ENCODE results near the gene KIAA0513.
"Not testable (repeated sequence)": the region's sequence is repeated elsewhere in the genome, so short reads cannot be mapped to it uniquely, and the experiment has no call there.

KIAA0513 gene

DNA sequence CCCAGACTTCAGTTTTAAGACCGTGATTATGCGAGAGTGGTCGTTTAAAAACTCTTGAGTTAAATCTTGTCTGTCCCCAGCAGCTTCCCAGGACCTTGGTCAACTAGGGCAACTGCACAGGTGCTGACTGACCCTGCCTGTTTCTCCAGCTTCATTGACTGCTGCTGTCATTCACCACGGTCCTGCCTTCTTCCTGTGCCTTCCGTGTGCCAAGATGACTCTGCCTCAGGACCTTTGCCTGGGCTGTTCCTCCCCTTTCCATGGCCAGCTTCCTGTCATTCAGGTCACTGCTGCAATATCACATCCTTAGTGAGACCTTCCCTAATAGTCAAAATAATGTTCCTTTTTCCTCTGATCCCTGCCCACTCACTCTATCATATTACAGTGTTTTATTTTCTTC is 3.9 kb downstream of the KIAA0513 start:
- DNase-seq = no peak

DNA sequence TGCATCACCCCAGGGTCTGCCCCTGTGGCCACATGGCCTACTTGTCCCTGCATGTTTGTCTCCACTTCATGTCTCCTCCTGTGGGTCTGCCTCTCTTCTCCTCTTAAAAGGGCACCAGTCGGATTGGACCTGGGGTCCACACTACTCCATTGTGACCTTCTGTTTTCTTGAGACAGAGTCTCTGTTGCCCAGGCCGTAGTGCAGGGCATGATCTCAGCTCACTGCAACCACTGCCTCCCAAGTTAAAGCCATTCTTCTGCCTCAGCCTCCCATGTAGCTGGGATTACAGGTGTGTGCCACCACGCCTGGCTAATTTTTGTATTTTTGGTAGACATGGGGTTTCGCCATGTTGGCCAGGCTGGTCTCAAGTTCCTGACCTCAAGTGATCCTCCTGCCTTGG is 4.6 kb downstream of the KIAA0513 start:
- not testable (repeated sequence) for DNase-seq

DNA sequence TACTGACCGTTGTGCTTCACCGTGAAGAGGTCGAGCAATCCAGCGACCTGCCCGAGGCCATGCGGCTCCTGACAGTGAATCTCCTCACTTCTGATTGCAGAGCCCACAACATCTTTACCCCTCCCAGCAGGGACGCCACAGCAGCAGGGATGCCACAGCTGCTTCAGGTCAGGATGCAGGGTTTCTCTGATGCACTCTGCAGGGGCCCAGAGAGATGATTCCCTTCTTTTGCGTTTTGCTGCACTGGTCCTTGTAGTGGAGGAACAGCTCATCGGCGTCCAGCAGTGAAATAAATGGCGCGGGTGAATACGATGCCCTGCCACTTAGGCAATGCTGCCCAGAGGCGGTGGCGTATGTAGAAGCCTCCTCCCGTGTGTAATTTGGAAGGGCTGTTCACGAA is 5.6 kb downstream of the KIAA0513 start:
- no peak for DNase-seq

DNA sequence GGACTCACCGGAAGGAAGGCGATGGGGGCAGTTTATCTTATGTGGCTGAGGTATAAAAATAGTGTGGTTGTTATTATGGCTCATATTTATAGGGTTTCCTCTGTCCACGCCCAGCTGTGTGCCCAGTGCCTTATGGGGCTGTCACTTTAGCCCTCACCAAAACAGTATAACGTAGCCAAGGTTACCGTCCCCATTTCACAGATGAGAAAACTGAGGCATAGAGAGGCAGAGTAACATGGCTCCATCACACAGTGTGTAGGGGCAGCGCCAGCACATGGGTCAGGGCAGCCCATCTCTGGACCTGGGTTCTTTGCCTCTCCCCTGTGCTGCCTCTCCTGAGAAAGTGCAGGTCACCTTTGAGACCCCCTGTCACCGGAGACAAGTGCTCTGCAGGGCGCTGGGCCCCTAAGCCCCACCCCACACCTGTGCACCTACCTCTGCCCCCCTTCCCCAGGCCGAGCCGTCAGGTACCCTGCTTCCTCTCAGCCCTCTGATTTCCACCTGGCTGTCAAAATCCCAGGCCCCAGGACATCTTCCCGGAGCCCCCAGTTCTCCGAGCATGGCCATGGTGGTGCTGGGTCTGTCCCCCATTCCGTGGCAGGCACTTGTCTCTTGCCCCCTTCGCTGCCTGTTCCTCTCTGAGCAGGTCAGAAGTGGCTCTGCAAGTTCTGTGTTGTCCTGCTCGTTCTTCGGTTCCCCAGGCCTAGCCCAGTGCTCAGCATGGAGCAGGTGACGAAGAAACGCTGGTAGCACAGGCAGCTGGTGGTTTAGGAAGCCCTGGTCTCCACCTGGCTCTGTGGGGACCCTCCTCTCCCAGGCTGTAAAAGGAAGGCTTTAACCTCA is 7.2 kb downstream of the KIAA0513 start:
- no peak for DNase-seq

DNA sequence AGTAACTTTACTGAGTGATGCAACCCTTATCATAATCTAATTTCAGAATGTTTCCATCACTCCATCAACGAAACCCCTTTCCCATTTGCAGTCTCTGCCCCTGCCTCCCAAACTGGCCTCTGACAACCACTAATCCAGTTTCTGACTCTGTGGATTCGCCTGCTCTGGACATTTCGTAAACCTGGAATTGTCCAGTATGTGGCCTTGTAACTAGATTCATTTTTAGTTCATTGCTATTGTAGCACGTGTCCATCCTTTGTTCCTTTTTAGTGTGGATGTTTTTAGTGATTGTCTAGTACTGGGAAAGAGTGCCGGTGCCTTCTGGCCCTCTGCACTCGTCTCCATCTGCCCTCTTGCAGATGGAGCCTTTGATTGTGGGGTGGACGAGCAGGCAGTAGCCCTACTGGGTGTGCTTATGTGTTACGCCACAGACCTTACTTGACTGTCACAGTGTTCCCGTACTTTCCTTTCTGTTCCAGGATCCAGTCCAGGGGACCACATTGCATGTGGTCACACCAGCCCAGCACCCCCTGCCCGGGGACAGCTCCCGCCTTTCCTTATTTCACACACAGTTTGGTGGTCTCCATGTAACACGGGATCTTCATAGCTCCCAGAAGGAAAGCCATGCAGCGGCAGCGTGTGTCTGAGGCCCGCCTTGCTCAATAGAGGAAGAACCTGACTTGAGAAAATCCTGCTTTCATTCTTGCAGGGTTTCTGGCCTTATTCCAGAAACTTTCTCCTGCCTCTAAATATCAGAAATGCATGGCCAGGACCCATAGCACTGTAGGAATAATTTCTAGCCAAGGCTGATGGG is 8.8 kb downstream of the KIAA0513 start:
- no peak for DNase-seq

DNA sequence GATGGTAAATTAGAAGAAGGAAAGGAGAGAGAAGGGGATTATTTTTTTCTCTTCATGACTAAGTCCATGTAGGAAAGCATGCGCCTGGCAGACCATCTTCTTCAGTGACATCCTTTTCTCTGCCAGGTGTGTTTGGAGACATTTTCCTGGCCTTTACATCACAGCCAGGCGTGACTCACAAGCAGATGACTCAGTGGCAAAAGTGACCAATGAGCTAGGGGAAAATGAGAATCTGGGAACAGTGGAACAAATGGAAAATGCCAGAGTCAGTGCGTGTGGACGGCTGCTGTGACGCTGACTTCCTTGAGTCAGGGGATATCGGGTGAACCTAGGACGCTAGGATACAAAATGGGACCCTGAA is 9.4 kb downstream of the KIAA0513 start:
- no peak for DNase-seq

DNA sequence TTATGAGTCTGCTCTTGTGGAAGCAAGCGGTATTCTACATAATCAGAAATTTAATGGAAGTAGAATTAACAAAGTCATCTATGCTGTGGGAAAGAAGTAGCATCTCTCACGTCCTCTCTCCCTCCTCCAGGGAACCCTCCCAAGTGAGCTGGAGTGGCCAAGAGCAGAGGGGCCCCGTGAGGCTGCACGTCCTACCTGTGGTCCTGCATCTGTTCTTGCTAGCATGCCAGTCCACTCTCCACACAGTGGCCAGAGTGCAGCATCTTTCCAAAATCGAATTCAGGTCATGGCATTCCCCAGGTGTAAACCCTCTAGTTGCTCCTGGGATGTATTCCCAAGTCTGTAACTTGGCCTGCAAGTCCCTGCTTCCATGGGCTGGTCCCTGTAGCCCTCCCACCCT is 10.1 kb downstream of the KIAA0513 start:
- DNase-seq = no peak

DNA sequence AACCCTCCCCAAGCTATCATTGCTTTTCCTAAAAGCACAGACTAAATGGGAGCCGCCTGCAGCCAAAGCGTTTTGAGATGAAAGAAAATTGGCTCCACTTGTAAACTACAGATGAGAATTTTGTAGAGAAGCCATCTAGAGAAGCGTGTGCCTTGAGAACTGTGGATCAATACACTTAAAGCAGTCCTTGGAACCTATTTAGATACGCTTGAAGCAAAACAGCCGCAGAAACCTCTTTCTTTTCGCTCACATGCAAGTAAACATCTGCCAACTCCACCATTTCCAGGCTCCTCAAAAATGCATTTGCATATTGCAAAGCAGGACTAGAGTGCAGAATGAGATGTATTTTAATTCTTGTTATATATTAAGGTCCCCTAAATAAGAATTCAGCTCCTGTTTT is 13.1 kb downstream of the KIAA0513 start:
- DNase-seq = no peak

DNA sequence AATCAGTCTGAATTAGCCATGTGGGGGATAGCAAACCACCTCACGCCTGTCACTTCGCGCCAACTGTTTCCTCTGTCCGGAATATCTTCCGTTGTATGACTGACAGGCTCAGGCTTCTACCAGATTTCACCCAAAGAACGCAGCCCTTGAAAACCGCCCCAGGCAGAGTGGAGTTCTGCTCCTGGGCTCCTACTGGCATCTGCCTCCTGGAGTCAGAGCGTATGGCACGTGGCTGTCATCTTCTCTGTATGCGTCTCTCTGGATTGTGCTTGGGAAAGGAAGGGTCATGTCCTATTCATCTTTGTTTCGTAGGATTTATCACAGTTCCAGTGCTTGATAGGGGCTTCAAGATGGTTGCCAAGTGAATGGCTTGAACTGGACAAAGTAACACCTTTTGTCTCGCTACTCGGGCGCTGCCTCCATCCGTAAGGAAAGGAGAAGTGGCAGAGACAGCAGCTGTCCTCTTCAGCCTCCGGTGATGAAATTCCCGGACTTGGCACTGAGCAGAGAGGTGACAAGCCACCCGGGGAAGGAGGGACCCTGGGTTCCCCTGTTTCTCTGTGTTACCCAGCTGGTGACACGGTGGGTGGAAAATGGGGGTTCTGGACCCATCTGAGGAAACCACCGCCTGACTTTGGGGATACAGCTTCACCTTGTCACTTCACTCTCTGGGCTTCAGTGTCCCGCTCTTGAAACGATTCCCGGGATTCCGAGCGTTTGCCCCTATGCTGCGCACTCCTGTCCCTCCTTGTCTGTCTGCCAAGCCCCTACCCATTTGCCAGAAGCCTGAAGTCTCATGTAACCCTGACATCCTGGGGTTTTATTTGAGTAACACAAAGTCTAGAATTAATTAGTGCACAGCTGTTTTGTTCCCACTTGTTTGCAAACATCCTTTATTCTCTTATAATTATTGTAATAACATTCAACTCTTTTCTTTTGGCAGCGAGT is 13.9 kb downstream of the KIAA0513 start:
- no peak for DNase-seq

DNA sequence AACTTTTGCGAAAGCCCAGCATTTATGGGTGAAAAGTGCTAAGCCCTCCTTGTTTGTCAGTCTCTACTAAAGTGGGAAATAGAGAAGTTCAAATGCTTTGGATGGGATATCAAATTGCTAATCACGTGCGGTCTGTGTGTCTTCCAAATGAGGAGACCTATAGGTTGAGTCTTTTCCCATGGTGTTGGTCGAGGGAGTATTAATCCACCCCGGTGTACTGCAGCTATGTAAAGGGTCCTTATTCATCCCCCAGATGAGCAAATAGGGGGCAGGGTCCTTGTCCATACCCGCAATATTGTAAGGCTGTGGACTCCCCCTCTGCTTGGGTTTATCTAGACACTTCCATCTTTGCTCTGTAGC is 14.6 kb downstream of the KIAA0513 start:
- no peak for DNase-seq

DNA sequence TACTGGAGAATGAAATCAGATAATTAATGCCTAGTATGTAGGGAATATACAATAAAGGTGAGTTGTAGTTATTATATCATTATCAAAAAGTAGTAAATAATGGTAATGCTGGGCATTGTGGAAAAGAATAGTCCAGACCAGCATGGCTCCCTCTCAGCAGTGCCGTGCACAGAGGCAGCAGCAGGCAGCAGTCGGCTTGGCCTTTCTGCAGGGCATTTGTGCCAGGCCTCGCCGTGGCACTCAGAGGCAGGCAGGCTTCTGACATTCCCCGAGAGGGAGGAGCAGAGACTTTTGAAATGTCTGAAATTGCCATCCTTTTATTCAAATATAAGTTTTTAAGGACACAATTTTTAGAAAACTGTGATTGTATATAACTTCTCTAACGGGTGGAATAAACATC is 15.0 kb downstream of the KIAA0513 start:
- DNase-seq = no peak

DNA sequence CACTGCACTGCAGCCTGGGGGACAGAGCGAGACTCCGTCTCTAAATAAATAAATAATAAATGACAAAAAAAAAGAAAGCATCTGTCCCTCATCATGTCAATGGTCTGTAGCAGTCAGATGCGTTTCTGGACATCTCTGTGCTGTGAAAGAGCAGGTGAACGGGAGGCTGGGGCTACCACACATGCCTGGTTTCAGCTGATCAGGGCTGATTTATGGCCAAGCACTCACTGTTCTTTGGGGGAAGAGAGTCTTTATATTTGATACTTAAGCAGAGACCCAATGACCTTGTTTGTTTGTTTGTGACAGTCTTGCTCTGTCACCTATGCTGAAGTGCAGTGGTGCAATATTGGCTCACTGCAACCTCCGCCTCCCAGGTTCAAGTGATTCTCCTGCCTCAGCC is 17.5 kb downstream of the KIAA0513 start:
- DNase-seq = no peak

DNA sequence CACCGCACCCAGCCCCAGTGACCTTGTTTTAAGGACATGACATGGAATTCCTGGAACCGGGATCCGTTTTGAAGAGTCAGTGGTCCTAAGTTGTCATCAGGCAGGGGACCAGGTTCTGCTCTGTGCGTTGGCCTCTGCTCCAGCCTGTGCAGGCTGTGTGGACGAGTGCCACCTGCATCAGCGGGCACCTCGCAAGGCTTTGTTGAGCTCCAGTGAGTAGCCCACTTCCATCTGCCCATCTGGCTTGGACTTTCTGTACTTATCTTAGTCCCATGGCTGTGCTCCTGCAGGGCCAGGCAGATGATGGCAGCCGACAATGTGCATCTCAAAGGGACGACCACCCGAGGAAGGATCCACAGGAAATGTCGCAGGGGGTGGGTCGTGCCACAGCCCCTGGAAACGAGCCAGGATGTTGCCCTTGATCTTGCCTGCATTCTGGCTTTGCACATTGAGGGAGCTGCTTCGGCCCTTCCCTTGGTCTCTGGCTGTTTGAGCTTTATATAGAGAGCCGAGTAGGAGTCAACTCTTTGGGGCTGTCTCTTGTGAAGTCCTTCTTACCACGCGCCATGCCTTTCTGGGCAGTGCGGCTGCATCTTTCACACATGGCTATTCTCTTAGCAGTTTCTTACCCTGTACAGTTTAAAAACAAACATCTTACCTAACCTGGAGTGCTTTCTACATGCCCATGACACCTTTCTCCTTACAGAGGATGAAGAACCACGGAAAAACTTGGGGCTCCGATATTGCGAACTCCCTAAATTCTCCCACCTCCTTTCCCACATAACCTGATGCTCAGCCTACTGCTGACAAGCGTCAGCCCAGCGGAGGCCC is 18.3 kb downstream of the KIAA0513 start:
- no peak for DNase-seq

DNA sequence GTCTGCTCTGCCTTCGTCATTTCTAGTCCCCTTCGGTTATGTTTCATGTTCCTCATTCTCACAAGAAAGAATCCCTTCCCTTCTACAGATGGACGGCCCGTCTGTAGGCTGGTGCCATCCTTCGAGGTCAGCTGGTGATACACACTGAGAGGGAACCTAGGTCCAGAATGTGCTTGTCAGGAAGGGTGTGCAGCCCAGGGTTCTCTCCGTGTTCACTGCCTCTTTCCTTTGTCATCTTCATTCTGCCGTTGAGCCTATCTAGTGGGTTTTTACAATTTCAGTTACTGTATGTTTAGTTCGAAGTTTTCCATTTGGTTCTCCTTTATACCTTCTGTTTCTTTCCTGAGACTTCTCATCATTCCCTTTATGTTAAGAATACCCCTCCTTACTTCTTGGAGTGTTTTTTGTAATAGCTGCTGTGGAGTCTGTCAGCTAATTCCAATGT is 18.9 kb downstream of the KIAA0513 start:
- DNase-seq = no peak

DNA sequence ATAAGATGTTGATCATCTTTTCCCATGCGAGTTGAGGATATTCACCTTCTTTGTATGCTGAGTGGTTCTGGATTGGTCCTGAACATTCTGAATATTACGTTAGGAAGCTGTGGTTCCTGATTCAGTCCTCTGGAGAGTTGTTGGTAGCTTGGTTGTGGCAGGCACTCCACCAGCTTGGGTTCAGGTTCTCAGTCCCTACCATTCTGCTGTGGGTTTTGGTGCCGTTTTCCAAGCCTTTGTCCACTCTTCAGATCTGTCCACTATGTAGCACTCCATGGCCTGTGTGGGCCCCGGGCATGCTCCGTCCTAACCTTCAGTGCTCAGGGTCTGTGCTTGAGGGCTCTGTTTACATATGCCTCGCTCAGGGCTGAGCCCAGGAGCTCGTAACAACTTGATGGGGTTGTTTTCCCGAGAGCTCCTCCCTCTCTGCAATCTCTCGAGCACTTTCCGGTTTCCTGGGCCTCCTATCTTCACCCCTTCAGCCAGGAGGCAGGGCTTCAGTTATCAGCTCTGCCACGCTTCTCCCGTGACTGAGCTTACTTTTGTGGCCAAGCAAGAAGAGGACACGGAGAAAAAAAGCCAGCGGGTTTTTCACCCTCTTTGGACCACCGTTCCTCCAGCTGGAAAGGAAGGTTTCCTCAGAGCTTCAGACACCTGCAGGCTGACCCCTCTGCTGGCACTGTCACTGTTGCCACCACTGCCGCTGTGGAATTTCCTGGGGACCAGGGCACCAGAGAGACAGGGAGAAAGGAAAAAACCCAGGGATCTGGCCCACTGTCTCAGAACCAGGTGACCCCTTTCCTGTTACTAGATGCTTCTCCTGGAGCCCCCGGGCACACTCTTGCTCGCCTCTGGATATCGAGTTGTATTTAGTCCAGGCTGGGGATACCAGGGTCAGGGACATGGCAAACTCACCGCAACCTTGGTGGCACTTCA is 19.6 kb downstream of the KIAA0513 start:
- no peak for DNase-seq

DNA sequence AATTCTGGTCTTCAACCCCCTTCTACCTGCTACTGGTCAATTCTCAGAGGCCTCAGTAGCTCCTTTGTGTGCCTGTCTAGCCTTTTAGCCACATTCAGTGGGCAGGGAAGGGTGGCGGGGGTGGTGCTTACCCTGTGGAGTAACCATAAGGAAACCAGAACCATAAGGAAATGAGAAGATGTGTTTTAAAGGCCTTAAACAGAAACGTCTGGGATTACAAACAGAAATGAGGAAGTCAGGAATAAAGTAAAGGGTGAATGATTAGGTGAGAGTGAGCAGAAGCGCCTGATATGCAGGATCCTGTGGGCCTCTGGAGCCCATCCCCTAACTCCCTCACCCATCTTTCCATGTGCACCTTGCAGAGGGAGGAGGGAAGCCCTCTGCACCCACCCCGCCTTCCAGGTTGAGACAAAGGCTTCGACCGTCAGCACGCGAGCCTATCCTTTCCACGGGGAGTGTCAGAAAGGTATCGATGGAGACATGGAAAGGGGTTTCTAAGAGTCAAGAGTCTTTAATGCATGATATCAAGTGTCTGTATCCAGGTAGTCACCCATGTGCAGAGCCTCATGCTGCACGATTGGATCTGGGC is 20.4 kb downstream of the KIAA0513 start:
- no peak for DNase-seq

DNA sequence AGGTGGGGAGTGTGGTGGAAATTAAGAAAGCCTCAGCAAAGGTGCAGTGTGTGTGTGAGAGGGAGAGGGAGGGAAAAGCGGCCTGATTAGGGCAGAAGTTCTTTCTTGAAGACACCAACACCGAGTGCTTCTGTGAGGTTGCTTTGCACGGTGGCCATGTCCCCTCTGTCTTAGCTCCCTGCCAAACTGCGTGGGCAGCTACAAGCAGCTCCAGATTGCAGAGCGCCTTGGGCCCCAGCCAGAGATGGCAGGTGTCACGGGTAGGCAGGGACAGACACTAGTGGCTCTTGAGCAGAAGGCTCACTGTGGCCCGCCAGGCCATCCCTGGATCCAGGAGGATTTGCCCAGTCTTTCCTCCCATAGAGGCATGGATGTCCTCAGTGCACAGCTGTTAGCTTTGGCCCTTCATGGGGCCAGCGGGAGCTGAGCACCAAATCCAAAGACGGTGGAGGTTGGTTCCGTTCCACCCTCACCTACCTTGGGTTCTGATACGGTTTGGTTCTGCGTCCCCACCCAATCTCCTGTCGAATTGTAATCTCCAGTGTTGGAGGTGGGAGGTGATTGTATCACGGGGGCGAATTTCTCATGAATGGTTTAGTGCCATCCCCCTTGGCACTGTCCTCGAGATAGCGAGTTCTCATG is 21.4 kb downstream of the KIAA0513 start:
- DNase-seq = no peak

DNA sequence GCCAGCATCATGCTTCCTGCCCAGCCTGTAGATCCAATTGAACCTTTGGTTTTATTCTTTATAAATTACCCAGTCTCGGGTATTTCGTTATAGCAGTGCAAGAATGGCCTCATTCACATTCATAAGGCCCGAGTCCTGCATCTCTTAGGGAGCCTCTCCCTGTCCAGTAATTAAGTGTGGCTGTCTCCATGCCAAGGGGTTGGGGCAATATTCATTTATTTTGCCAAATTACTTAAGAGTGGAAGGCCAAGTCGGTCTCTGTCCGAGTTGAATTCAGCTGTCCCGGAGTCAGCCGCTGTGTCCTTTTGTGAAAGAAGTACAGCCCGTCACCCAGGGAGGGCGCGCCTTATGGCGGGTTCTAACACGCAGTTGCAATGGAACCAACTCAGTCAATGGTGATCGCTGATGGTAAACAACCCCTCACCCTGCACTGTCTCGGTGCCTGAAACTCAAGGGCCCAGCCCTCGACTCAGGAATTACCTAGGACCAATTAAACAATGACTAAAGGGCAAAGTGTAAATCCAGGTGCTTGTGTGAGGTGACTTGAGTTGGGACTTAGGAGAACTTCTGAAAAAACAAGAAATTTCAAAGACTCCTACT is 22.2 kb downstream of the KIAA0513 start:
- DNase-seq = no peak

DNA sequence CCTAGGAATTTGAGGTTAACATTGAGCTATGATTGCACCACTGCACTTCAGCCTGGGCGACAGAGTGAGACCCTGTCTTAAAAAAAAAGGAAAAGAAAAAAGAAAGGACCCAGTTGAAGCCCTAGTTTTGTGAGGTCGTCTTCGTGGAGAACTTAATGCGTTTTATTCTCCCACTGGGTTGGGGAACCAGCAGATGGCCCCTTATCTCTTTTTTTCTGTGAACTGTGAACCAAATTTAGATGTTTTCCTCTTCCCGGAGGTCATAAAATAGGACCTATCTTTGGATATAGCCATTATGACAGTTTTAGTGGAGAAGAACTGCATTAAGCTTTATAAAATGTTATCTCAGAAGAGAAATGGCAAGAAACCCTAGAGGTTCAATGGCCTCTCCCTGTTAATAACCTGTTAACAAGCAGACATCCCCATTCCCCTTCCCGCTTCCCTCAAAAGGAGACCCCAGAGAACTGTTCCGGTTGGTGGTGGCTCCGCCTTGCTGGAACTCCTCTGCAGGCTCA is 23.5 kb downstream of the KIAA0513 start:
- DNase-seq = no peak

DNA sequence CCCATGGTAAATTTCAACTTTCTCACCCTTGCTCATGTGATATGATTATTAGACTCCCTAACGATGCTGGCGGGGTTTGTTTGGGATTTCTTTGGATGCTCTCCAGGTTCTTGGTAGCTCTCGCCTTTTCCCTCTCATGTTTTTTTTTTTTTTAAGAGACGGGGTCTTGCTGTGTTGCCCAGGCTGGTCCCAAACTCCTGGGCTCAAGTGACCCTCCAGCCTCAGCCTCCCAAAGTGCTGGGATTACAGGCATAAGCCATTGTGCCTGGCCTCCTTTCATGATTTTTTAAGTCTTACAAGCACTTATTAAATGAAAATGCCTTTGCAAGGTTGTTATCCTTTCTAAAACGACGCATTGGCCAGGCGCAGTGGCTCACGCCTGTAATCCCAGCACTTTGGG is 24.1 kb downstream of the KIAA0513 start:
- no peak for DNase-seq

Data from stimulated activated CD4-positive, alpha-beta T cell treated with anti-CD3 and anti-CD28 coated beads, Interleukin-1b, Interleukin-23, amount 100 ng/mL, for 48 hours (primary cell).